Measurements from ENCODE around the gene RINT1.
A peak's percentile ranks its signal among the peaks of the same experiment; 100 is the strongest.
"Not testable (repeated sequence)": the region's sequence is repeated elsewhere in the genome, so short reads cannot be mapped to it uniquely, and the experiment has no call there.

Gene RINT1

DNA sequence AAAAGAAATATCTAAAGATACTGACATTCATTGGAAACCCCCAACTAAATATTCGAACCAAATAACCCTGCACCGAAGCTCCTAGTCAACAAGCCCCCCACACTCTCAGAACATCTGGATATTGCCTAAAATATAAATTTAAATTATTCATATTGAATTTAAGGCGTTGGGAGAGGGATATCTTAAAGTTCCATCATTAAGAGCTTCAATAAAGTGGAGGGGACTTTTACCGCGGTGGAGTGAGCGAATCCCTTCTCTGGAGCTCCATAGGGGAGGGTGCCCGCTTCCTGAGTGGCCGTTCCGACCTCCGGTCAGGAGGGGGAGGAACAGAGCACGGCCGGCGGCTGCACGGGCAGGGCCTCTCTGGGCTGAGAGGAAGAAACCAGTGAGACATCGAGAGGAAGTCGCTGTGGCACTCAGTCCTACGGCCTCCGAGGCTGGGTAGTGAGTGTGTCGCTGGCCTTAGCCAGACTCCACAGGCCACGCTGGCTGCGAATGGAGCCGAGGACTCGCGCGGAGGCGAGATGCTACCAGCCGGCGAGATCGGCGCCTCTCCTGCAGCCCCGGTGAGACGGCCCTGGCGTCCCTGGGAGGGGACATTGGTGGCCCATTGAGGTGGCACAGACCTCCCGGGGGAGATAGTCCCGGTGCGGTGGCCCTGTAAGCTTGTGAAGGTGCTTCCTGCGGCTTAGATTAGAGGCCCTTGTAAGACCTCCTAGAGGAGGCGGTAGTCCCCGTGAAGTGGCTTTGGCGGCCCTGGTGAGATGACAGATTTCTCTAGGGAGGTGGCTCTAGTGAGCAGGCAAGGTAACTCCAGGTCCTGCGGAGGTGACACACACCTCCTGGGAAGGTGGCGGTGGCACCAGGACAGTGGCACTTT lies at the start of gene RINT1:
RINT1 (plus strand) TSS at position 410 of the 880 bp plus-strand sequence; CDS start at position 525, 115 bp downstream.
- peak; percentile 96 for DNase-seq

DNA sequence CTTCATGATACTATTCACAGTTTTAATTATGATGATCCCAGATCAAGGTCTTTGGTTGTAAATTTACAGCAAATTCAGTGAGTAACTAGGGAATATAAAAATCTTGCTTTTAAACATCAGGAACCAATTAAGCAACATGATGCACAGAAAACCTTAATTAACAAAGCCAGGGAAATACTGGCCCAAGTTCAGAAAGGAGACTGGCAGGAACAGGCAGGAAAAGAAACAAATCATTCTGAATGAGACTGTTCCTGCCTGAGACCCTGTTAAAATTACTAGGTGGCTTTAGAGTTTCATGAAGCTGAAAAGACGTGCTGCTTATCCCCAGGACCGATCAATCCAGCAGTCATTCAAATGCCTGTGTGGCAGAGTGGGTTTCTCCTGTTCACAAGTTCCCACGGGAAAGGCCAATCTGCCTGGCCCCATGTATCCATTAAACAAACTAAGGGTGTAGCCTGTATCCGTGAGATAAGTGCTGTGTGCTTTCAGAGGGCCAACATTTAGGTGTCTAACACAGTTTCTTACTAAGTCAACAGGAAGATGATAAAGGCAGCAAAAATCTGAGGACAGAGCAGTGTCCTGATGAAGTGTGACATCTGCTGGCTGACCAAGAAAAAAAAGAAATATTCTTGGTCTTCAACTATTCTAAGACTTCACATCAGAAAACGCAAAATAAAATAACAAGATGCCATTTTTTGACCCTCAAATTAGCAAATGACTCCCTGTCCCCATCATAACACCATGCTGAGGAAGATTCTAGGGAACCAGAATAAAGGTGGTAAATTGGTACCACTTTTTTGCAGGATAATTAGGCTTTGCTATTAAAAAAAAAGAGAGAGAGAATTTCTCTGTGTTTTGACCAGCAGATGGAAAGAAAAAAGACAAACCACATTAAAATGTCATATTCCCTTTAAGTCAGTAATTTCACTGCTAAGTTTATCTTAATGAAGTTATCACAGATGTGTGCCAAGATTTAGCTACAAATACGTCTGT lies 44.1 kb upstream of the RINT1 start:
- peak; percentile 17 for DNase-seq

DNA sequence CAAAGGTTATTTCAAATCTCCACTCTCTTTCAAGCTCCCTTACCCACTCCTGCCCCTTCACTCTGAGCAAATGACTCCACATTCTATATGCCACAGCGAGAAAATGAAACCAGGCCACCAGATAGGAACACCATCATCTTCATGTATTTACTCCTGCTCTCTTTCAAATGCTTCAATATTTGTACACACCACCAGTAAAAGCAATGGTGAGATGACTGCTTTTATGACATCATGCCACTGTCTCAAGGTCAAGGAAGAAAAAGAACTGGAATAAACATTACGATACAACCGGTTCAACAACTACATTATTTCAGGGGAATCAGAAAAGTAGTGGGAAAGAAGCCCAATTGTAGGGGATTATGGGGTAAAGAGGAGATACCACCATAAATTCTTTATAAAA lies 42.6 kb upstream of the RINT1 start:
- no peak for DNase-seq

DNA sequence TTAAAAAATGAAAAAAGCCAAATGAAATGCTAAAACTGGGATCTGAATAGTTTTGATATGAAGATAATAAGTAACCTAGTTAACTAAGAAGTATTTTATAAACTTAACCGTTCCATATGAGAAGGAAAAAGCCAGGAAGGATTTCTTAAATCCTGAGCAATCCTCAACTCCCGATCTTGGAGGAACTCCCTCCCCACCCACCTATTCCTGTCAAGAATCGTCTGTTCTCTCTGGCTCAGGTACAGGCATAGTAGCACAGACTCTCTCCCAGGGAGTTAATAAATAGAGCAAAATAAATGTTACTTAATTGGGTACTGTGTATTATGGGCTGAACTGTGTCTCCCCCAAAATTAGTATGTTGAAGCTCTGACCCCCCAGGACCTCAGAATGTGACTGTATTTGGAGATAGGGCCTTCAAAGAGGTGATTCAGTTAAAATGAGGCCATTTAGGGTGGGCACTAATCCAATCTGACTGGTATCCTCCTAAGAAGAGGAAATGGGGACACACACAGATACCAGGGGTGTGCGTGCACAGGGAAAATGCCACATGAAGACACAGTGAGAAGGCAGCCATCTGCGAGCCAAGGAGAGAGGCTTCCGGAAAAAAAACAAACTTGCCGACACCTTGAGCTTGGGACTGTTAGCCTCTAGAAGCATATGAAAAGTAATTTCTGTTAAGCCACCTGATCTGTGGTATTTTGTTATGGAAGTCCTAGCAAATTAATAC lies 38.6 kb upstream of the RINT1 start:
- no peak for DNase-seq

DNA sequence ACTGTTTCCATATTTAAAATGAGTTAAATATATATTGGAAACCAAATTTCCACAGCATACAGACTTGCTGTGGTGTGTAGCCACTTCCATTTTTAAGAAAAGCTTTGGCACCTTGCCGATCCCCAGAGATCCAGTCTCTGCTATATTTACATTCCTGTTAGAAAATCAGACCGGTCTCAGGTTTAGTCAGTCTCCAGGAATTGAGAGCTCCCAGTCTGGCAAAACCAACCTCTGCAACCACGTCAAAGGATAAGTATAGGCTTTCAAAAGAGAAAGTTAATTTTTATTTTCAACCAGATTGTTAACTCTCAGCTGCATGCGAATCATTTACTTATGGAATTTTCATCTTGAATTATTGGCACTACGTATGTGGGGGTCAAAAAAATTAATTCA lies 38.1 kb upstream of the RINT1 start:
- DNase-seq, result no peak

DNA sequence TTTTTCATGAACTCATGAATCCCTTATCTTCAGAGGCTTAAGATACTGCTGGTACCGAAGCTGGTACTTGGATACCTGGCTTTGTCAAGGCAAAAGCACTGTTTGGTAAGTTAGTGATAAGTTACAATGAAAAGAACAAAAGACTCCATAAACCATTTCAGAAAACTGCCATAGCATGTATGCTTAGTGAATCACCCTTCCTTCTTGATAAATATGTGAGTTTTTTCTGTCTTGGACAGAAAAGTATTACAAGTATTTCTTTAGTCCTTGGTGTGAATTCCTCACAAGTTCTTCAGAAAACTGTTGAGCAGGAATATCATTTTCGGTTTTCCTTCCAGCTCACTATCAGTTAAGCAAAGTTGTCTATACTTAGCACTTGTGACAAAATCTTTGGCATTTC lies 35.5 kb upstream of the RINT1 start:
- DNase-seq, result no peak

DNA sequence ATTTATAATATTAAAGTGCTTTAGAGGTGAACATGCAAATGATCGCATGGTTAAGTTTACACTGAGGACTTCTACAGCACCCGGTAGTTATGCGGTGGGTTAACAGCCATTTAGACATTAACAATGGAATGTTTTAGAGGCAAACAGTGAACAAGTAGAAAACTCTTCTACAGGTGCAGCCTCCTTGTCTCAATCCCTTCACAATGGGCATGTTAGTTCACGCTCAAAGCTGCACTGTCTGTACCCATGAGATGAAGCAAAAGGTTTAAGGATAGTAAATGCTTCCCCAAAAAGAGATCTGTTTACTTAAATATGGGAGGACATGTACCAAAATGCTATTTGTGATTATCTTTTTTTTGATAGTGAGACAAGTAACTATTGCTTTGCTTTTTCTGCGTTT lies 35.0 kb upstream of the RINT1 start:
- DNase-seq, result no peak

DNA sequence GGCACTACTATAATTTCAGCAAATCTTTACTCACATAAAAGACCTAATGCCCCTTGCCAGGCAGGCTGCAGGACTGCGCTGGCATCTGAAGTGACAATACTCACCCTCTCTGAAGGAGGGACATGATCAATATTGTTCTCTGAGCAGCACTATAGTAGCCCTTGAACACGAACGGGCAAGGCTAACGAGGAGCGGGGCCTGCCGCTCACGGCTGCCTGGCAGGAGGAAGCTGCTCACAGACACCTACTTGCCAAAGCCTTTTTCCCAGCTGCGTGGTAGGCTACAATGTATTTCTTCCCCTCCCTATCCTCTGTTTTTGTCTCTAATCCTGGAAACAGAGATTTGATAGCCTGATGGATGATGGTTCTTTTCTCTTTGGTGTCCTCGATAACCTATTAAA lies 29.8 kb upstream of the RINT1 start:
- DNase-seq, result no peak

DNA sequence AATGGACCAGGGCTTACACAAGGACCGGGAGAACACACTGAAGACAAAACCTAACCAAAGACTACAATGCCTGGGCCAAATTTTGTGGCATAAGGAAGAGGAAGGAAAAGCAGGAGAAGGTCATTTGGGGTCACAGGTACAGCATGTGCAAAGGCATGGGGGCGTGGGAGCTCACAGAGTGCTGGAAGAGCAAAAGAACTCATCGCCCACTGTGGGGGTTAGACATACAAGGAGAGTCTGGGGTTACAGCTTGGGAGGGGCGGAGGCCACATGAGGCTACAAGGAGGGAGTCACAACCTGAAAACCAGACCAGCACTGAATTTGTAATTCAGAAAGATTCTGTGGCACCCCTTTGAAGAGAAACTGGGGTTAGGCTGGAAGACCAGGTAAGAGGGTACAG lies 19.6 kb upstream of the RINT1 start:
- no peak for DNase-seq

DNA sequence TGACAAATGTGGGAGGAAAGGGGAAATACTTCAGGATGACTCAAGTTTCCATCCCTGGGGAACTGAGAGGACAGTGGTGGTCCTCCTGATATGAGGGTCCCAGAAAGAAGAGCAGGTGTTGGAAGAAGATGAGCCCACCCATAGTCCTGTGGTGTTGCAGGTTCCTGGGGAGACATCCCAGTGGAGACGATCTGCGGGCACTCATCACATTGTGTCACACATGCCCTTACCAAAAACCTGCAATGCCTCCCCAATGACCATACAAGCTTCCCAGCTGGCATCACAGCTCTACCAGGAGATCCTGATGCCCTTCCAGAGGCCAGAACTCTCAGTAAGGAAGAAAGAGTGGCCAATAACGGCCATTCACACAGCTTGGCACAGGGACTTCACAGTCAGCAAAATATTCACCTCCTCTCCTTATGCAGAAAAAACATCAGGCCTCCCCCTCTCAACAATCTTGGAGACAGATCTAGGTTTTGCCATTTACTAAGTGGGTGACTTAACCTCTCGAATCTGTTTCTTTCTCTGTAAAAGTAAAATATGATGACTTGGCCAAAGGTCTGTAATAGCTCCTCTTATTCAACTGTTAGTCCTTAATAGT lies 19.0 kb upstream of the RINT1 start:
- no peak for DNase-seq

DNA sequence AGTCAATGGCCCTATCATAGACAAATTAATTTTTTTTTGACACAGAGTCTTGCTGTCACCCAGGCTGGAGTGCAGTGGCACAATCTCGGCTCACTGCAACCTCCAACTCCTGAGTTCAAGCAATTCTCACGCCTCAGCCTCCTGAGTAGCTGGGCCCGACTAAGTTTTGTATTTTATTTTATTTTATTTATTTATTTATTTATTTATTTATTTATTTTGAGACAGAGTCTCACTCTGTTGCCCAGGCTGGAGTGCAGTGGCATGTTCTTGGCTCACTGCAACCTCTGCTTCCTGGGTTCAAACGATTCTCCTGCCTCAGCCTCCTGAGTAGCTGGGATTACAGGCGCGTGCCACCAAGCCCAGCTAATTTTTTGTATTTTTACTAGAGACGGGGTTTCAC lies 16.4 kb upstream of the RINT1 start:
- not testable (repeated sequence) for DNase-seq

DNA sequence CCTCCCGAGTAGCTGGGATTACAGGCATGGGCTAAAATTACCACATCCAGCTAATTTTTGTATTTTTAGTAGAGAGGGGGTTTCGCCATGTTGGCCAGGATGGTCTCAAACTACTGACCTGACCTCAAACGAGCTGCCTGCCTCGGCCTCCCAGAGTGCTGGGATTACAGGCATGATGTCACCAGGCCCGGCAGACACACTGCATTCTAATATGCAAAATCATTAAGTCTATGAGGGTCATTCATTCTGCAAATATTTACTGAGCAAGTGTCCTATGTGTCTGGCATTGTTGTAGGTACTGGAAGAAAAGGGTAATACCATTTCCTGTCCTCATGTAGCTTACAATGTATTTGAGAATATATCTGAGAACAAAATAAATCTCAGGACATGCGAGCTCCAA lies 12.6 kb upstream of the RINT1 start:
- no peak for DNase-seq

DNA sequence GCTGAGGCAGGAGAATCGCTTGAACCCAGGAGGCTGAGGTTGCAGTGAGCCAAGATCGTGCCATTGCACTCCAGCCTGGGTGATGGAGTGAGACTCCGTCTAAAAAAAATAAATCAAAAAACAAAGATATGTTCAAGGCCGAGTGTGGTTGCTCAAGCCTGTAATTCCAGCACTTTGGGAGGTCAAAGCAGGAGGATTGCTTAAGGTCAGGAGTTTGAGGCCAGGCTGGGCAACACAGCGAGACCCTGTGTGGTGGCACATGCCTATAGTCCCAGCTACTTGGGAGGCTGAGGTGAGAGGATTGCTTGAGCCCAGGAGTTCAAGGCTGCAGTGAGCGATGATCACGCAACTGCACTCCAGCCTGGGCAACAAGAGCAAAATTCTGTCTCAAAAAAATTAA lies 11.4 kb upstream of the RINT1 start:
- DNase-seq, result not testable (repeated sequence)

DNA sequence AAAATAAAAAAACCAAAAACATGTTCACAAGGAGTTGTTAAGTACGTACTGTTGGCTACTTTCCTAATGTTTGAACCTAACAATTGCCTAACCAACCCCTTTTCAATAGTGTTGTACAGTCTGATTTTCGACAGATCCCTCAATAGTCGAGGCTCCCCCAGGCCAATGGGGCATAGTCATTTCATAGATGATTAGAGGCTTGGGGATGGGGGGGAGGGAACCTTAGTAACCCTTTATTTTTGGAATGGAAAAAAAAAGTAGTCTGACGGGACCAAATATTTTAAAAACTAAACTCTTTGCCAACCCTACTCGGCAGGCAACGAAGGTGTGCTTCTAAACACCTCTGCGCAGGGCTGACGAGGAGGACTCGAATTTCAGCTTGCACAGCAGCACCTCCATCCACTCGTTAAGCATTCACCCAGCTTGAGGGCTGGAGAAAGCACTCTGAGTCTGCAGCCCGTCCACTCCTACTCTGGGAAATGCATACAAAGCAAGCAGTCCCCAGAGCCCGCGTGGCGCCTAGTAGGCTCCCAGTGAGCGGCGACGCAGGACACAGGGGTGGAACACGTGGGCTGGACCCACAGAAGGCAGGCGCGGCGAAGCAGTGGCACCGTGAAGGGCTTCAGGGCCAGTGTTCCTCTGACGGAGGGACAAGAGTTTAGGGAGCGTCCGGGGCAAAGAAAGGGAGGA lies 10.8 kb upstream of the RINT1 start:
- peak; percentile 63 for DNase-seq

DNA sequence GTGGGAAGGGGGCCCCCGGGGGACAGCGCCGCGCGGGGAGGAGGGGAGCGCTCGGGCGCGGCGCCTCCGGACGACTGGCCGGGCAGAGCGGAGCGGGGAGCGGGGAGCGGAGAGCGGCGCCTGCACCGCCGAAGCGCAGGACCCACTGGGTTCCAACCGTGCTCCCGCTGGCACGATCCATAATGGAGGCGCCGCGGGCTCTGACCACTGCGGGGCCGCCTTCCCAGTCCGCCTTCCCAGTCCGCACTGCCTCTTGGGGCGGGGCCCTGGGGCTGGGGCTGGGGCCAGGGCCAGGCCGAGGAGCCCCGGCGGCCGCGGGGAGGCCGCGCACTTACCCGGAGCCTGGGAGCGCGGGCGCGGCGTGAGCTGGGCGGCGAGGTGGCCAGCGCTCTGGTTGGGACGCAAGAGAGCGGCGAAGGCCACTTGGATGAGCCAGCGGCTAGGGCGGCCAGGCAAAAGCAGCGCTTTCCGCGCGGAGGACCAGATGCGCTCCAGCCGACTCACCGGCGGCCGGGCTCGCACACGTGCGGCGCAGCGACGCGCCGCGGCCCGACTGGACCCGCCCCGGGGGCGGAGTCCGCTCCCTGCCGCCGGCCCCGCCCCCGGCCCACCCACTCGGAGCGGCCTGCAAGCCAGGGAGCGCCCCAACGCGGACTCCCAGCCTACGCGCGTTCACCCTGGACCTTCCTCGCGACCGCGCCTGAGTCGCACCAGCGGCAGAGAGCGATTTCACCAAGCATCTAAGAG lies 10.1 kb upstream of the RINT1 start, which contains the start of gene PUS7:
PUS7 (minus strand) TSS at position 555 of the 747 bp plus-strand sequence. CDS start 13,759 bp downstream, outside the sequence.
- peak; percentile 93 for DNase-seq

DNA sequence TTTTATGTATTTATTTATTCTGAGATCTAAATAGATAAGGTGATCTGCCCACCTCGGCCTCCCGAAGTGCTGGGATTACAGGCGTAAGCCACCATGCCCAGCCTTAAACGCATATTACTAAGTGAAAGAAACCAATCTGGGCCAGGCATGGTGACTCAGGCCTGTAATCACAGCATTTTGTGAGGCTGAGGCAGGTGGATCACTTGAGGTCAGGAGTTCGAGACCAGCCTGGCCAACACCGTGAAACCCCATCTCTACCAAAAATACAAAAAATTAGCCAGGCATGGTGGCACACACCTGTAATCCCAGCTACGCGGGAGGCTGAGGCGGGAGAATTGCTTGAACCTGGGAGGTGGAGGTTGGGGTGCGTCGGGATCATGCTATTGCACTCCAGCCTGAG lies 7.6 kb upstream of the RINT1 start:
- not testable (repeated sequence) for DNase-seq

DNA sequence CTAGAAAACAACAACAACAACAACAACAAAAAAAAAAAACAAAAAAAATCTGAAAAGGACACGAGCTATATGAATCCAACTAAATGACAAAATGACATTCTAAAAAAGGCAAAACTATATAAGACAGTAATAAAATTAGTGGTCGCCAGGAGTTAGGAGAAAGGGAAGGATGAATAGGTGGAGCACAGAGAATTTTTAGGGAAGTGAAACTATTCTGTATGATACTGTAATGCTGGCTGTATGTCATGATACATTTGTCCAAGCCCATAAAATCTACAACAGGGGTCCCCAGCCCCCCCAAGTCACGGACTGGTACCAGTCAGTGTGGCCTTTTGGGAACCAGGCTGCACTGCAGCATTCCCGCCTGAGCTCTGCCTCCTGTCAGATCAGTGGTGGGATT lies 7.2 kb upstream of the RINT1 start:
- DNase-seq, result no peak

DNA sequence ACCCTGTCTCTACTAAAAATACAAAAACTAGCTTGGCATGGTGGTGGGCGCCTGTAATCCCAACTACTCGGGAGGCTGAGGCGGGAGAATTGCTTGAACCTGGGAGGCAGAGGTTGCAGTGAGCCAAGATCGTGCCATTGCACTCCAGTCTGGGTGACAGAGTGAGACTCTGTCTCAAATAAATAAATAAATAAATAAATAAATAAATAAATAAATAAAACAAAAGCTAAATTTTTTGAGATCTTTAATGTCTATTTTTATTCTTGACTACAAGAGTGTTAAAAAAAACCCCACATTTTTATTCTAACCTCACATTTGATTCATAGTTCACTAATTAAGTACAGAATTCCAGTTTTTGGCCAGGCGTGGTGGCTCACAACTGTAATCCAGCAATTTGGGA lies 4.3 kb upstream of the RINT1 start:
- DNase-seq, result not testable (repeated sequence)

DNA sequence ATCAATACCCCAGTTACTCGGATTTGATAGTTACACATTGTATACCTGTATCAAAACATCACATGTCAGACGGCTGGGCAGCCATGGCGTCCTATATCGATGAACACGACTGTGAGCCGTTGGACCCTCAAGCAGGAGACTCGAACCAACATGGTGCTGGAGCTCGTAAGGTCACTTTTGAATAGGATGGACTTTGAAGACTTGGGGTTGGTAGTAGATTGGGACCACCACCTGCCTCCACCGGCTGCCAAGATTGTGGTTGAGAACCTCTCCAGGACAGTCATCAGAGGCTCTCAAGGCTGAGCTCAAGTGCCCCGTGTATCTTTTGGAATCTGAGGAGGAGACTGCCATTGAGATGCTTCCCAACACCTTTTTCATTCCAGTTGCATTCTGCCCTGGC lies 1.9 kb upstream of the RINT1 start:
- DNase-seq, result no peak

DNA sequence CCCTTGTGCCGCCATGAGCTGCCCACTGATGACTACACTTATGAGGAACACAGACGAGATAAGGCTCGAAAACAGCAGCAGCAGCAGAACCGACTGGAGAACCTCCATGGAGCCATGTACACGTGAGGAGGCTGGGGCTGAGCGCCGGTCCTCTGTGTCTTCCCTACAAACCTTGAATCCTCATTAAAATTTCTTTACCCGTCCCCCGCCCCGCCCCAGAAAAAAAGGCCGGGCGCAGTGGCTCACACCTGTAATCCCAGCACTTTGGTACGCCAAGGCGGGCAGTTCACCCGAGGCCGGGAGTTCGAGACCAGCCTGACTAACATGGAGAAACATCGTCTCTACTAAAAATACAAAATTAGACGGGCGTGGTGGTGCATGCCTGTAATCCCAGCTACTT lies 1.5 kb upstream of the RINT1 start:
- no peak for DNase-seq

All from activated CD4-positive, alpha-beta T cell treated with anti-CD3 and anti-CD28 coated beads, Interleukin-10, Interleukin-2, amounts not matched to agents 100 ng/mL and 50 ng/mL, durations not matched to agents 16 hours and 8 hours (primary cell).